GDM1 (cell line): Measurements from ENCODE around the gene PSMD12.

ENCODE experiments used
- DNase-seq: peaks from one replicate; lab custom pipeline; 2025; lab: John Stamatoyannopoulos, UW

Gene PSMD12

GRCh38 chr17:67386965-67387551, 20.7 kb upstream of the PSMD12 start:
- DNase-seq = peak; percentile 5

- DNase-seq = no peak
Measured at GRCh38 chr17:67385122-67385988, 19.0 kb upstream of the PSMD12 start.

GRCh38 chr17:67381929-67382257, 15.5 kb upstream of the PSMD12 start:
- no peak for DNase-seq

GRCh38 chr17:67379251-67379630, 12.9 kb upstream of the PSMD12 start:
- DNase-seq = no peak

GRCh38 chr17:67378454-67379250, 12.3 kb upstream of the PSMD12 start:
- peak; percentile 50 for DNase-seq

- no peak for DNase-seq
Measured at GRCh38 chr17:67377488-67378453, 11.4 kb upstream of the PSMD12 start.

- peak; percentile 78 for DNase-seq
Measured at GRCh38 chr17:67376737-67377487, 10.5 kb upstream of the PSMD12 start, which contains the start of gene PITPNC1. TSS of gene PITPNC1 (plus strand) at chr17:67377281.

- DNase-seq = no peak
Measured at GRCh38 chr17:67376415-67376736, 10.0 kb upstream of the PSMD12 start.

GRCh38 chr17:67375716-67376115, 9.3 kb upstream of the PSMD12 start:
- DNase-seq = no peak

- no peak for DNase-seq
Measured at GRCh38 chr17:67375054-67375427, 8.7 kb upstream of the PSMD12 start.

GRCh38 chr17:67374329-67375053, 8.1 kb upstream of the PSMD12 start:
- DNase-seq = peak; percentile 75

- no peak for DNase-seq
Measured at GRCh38 chr17:67372751-67373150, 6.4 kb upstream of the PSMD12 start.

- DNase-seq = no peak
Measured at GRCh38 chr17:67369676-67370075, 3.3 kb upstream of the PSMD12 start.

- no peak for DNase-seq
Measured at GRCh38 chr17:67365738-67366192, 612 bp downstream of the PSMD12 start.

GRCh38 chr17:67364847-67365737, 1.3 kb downstream of the PSMD12 start:
- no peak for DNase-seq

GRCh38 chr17:67362173-67362572, 4.2 kb downstream of the PSMD12 start:
- DNase-seq = no peak

- DNase-seq = no peak
Measured at GRCh38 chr17:67360880-67361279, 5.5 kb downstream of the PSMD12 start.

- DNase-seq = no peak
Measured at GRCh38 chr17:67359960-67360791, 6.2 kb downstream of the PSMD12 start.
